B cell (primary cell): Measurements from ENCODE around the gene NYAP1.

ENCODE experiments used
- CTCF ChIP-seq: fragments of 200-600 bp; IDR thresholded peaks from one replicate; pipeline ENCODE4 v1.8.0; 2022; ENCODE audit warnings: antibody characterized with exemption, mild to moderate bottlenecking
- EZH2 ChIP-seq: IDR thresholded peaks from 2 replicates; pipeline ENCODE4 v1.6.1; 2012; ENCODE audit warnings: borderline replicate concordance, low read depth, mild to moderate bottlenecking, moderate library complexity, low read length; ENCODE audit not compliant: insufficient read depth, poor library complexity, severe bottlenecking

DNA sequence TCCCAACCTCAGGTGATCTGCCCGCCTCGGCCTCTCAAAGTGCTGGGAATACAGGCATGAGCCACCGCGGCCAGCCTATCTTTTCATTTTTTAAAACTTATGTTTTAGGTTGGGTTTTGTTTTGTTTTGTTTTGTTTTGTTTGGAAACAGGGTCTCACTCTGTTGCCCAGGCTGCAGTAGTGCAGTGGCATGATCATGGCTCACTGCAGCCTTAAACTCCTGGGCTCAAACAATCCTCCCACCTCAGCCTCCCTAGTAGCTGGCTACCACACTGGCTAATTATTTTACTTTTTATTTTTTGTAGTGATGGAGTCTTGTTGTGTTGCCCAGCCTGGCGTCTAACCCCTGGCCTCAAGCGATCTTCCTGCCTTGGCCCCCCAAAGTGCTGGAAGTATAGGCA, 35.9 kb downstream of the NYAP1 start:
- TF ChIP-seq EZH2 (no peak), CTCF (no peak)
